GM18502 (cell line): ENCODE data around the gene DDX11.
"Not testable (repeated sequence)": the region's sequence is repeated elsewhere in the genome, so short reads cannot be mapped to it uniquely, and the experiment has no call there.

Source experiments
- ATAC-seq: cut with Tn5 transposase; IDR thresholded peaks from one replicate; pipeline ENCODE4 v1.9.1; 2021; ENCODE audit warnings: mild to moderate bottlenecking; ENCODE audit not compliant: unreplicated experiment, poor library complexity

DDX11 gene

GRCh38 chr12:31073527-31074332, at the start of gene DDX11:
TSS of gene DDX11 (plus strand) at chr12:31073860. CDS start at chr12:31078394, 4,534 bp downstream.
- peak; percentile 94 for ATAC-seq

GRCh38 chr12:31026202-31026601, 47.5 kb upstream of the DDX11 start:
- no peak for ATAC-seq

DNA sequence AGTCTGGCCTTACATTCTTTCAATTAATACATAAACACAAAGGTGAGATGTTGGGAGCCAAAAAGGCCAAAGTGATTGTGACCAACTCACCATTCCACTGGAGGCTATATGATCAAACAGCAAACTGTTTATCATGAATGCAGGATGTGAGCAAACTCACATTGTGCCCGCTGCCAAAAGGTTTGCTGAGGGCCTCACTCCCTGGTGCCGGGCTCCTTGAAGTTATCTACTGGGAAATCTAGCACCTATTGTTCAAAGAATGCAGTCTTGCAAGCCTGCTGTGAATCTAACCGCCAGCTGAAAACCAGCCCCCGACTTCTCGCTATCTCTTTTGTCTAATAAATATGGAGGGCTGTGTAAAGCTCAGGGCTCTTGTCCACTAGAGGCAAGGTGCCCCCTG, 46.7 kb upstream of the DDX11 start:
- ATAC-seq = not testable (repeated sequence)

DNA sequence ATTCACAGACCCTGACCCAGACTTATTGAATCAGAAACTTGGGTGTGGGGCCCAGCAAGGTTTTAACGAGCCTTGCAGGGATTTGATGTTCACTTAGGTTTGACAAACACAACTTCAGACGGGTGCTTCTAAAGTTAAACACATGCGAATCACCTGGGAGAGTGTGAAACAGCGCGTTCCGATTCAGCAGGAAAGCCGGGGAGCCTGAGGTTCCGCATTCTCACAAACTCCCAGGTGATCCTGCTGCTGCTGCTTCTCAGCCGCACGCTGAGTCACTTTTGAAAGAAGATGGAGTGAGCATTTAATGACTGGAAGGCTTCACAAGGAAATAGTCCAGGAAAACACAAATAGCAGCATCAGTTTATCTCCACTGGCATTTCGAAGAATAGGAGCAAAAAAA, 44.2 kb upstream of the DDX11 start:
- ATAC-seq = no peak

GRCh38 chr12:31029916-31030562, 43.6 kb upstream of the DDX11 start:
- ATAC-seq = no peak

- ATAC-seq = no peak
Measured at GRCh38 chr12:31031951-31032335, 41.7 kb upstream of the DDX11 start.

- ATAC-seq = no peak
Measured at GRCh38 chr12:31033146-31033545, 40.5 kb upstream of the DDX11 start.

- no peak for ATAC-seq
Measured at GRCh38 chr12:31033681-31034080, 40.0 kb upstream of the DDX11 start.

GRCh38 chr12:31034372-31034771, 39.3 kb upstream of the DDX11 start:
- no peak for ATAC-seq

DNA sequence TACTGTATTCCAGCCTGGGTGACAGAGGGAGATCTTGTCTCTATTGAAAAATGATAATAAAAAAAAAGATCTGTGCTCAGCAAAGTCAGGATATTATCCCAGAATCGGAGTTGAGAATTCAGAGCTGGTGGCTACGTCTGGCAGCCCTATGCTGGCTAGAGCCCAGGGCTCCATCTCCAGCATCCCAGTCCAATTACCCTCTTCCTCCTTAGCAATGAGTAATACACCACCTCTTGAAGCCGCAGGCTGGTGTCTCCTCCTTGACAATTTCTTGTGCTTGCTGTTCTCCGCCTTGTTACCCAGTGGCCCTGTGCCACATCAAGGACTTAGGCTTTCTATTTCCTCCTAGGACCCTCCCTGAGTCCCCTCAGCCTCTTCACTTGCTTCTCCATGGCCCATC, 38.4 kb upstream of the DDX11 start:
- ATAC-seq = no peak

DNA sequence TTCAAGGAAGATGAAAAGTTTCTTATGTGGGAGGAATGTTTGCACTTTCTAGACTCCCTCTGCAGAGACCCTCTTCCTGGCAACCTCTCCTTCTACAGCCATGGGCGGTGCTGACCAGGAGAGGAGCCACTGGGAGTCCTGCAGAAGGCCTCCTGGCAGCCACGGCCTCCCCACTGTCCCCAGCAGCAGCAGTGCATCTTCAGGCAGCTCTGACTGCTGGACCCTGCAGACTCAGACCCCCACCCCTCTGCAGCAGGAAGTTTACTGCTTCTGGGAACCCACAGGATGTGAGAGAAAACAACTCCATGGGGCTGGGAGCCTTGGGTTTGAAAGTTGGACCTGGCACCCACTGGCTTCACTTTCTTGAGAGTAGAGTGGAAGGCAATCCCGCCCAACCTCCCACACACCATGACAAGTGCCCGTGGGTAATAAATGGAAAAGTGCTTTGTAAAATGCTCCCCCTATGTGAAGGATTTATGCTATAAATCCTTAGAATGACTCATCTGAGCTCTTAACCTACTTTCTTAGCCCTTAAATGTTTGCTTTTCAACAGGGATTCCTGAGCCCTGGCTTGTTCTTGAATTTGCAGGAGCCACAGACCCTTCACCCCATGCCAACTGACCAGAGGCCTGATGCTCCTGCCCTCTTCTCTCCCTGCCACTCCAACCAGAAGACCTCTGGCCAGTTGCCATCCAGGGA, 37.5 kb upstream of the DDX11 start:
- no peak for ATAC-seq

- ATAC-seq = no peak
Measured at GRCh38 chr12:31037028-31037427, 36.6 kb upstream of the DDX11 start.

- no peak for ATAC-seq
Measured at GRCh38 chr12:31037931-31038330, 35.7 kb upstream of the DDX11 start.

DNA sequence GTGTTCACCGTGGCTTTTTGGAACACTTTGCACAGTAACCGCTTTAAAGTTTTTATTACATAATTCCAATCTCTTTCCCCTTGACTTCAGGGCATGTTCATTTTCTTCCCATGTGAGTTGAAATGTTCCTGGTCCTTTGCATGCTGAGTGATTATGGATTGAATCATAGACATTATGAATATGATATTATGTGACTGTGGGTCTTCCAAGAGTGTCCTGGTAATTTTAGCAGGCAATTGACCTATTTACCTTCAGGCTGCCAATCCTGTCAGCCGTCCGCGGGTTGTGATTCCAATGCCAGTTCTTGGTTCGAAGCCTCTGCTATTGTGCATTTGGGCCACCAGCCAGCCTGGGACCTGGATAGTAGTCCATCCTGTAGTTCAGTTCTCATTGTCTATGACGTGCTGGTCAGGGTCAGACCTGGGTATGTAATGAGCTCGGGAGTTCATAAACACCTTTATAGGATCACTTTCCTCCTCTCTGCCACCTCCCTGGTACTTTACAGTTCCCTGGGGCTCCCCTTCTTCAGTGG, 32.6 kb upstream of the DDX11 start:
- ATAC-seq = no peak

DNA sequence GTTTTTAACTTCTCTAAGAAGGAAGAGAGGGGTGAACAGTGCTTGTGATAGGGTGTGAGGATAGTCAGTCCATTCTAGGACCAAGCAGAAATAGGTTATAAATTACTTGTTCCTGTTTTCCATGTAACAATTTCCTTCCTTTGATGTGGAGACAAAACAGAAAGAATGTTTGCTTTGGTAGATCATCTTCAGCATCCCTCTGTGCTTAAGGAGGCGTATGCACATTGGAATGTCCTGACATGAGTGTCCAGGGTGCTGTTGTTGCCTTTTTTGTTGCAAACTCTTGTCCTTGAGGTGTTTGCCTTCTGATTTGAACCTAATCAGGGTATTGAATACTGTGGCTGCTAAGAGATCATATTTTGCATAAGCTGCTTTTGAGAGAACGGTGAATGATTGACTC, 23.5 kb upstream of the DDX11 start:
- ATAC-seq = not testable (repeated sequence)

DNA sequence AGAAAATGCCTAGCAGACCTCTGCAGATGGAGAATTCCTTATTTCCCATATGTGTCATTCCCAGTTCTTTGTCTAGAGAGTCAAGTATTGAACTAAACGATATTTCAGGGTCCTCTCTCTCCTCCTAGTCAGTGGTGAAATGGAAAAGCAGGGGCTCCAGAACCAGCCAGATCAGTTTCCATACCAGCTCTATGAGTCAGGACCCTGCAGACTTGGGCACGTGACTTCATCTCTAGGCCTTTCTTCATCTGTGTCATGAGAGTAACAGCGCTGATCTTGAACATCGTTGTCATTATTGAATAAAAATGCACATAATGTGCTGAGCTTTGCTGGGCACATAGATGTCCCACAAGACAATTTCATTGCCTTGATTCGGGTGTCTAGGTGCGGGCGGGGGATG, 23.1 kb upstream of the DDX11 start:
- not testable (repeated sequence) for ATAC-seq

GRCh38 chr12:31051692-31052091, 22.0 kb upstream of the DDX11 start:
- ATAC-seq = peak; percentile 83

GRCh38 chr12:31052121-31052520, 21.5 kb upstream of the DDX11 start:
- peak; percentile 19 for ATAC-seq

DNA sequence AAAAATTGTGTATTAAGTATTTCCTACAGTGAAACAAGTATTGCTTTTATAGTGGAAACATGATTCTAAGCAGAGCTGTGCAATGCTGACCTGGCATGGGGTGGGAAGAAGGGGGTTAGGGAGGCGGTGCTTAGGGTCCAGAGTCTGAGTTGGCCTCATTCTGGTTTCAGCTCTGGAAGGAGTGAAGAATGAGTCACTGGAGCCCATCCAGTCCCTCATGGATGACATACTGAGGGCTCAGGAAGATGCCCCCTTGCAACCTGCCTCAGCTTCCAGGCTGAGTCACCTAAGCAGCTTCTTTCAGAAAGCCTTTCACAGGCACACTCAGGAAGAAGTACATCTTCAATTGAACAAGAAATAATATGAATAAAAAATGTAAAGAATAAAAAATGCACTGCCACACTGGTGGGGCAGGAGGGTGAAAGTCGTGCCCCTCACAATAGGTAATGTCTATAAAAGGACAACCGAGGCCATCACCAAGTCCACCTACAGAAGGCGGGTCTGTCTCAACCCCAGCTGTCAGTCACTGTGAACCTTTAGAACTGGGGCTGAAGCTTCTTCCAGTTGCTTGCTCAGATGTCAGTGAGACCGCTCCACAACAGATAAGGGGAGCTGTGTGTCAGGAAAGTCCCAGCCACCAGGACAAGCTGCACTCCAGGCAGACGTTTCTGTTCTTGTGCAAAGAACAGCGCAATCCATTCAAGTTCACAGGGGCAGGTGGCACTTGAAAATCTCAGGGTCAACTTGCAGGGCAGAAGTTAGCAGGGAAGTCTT, 20.8 kb upstream of the DDX11 start:
- not testable (repeated sequence) for ATAC-seq

DNA sequence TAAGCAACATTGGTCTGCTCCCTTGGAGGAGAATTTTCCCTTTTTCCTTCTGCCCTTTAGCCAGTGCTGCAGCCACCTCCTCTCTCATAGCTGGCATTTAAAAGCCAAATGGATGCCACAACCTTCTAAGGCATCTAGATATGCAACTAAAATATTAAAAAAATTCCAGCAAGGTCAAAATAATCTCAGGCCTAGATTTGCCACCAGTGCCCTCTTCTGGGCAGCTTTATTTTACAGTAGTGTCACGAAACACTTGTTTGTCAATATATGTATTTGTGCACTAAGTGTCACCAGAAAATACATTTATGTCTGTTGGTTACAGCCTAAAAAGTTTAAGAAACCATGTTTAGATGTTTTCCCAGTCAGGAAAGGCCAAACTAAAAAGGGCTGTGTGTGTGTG, 19.7 kb upstream of the DDX11 start:
- not testable (repeated sequence) for ATAC-seq
